ENCODE measurements around the gene IQCK. TPM values are rescaled to one million over a fixed set of nuclear protein-coding genes. Genes with fewer than 3 reads are reported as not detected.

IQCK gene
- total and polyA plus RNA-seq, 2 donors (not counting 3 experiments of a cell fraction or from before 2014, with no cell fraction given), result 17.2 to 18.1 TPM

DNA sequence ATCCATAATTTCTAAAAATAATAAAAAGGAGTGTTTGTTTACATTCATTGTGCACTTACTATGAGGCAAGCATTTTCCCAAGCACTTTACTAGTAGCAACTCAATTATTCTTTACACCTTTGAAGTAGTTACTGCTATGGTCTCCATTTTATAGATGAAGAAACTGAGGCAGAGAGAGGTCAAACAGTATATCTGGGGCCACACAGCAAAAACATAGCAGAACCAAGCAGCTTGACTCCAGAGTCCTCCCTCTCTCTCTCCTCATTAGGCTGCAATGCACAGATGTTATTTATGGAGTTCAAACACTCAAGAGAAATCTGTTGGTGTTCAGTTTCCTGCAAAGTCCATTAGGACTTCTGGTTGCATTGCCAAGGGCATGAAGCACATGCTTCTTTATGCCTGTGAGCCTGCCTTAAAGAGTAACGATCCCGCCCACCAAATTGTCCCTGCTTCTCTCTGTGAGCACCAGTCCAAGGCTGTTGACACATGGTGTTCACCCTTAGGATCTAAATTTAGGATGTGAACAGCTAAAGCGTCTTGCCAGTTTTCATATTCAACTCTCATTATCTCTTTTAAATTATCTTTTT is 122.5 kb downstream of the IQCK start:
- POLR2A ChIA-PET, result no interaction called here
- DNase-seq (ENCODE audit: low read depth, low spot score) (no peak), FAIRE-seq (no peak)
- no peaks in the 10 kb centered on the region for H3K36me3 ChIP-seq (ENCODE audit: control insufficient read depth in 2 of 2, extremely low read depth in 1 of 2, insufficient read depth in 2 of 2, low read length in 2 of 2)
- dilution Hi-C loops (cut with MboI; ENCODE audit: extremely low pct_ligation_motif_present, low sequenced_read_pairs) (no loop called here), intact Hi-C loops (cut with micrococcal nuclease) (no loop called here)
- H3K9ac ChIP-seq (replicated peaks; ENCODE audit: extremely low read depth, insufficient read depth, low read length), result no peak overlapping the region
- no peaks in the 10 kb centered on the region for H3K9me1 ChIP-seq (replicated peaks; ENCODE audit: control insufficient read depth, extremely low read depth, insufficient read depth, low read length)
- H2AFZ ChIP-seq (ENCODE audit: low read depth, low read length), result no peak overlapping the region
- no peak overlapping the region for H3K27ac ChIP-seq (ENCODE audit: insufficient read depth, low read depth, low read length)
- H3K4me2 ChIP-seq (ENCODE audit: insufficient read depth, low read length), result no peak overlapping the region
- CTCF ChIA-PET, result no interaction called here
- H3K27me3 ChIP-seq (ENCODE audit: control insufficient read depth in 2 of 2, insufficient read depth in 2 of 2, low read length in 2 of 2), result no peaks in the 10 kb centered on the region
- H3K9me3 ChIP-seq (replicated peaks; ENCODE audit: control insufficient read depth, insufficient read depth, low read length), result no peaks in the 10 kb centered on the region
- no peaks in the 10 kb centered on the region for H3K79me2 ChIP-seq (ENCODE audit: control insufficient read depth, insufficient read depth, low read length)
- no peaks in the 10 kb centered on the region for H4K20me1 ChIP-seq (replicated peaks; ENCODE audit: control insufficient read depth, extremely low read depth, insufficient read depth, low read length)
- H3K4me3 ChIP-seq (replicated peaks in 1 of 3; ENCODE audit: insufficient read depth in 1 of 3, low read depth in 1 of 3, low read length in 3 of 3), result no peak overlapping the region
- no TSS peak for BruUV-seq (replicated peaks)
- TF ChIP-seq GATA2 (IDR thresholded peaks at IDR 0.05; ENCODE audit: insufficient read depth, insufficient read length, low read depth, low read length), result no peak
- TF ChIP-seq EZH2 (IDR thresholded peaks at IDR 0.05; ENCODE audit: borderline replicate concordance, low read depth, low read length, severe bottlenecking), result no peak
- no peak for TF ChIP-seq POLR2AphosphoS5 (IDR thresholded peaks at IDR 0.05; ENCODE audit: insufficient read depth, low read depth, low read length)
- TF ChIP-seq, protein P1, sequence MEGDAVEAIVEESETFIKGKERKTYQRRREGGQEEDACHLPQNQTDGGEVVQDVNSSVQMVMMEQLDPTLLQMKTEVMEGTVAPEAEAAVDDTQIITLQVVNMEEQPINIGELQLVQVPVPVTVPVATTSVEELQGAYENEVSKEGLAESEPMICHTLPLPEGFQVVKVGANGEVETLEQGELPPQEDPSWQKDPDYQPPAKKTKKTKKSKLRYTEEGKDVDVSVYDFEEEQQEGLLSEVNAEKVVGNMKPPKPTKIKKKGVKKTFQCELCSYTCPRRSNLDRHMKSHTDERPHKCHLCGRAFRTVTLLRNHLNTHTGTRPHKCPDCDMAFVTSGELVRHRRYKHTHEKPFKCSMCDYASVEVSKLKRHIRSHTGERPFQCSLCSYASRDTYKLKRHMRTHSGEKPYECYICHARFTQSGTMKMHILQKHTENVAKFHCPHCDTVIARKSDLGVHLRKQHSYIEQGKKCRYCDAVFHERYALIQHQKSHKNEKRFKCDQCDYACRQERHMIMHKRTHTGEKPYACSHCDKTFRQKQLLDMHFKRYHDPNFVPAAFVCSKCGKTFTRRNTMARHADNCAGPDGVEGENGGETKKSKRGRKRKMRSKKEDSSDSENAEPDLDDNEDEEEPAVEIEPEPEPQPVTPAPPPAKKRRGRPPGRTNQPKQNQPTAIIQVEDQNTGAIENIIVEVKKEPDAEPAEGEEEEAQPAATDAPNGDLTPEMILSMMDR (IDR thresholded peaks at IDR 0.05; ENCODE audit: extremely low read depth in 1 of 2, insufficient read depth in 1 of 2, low read depth in 1 of 2, low read length in 2 of 2), result no peak
- TF ChIP-seq FOS (IDR thresholded peaks at IDR 0.05; ENCODE audit: borderline replicate concordance, insufficient read depth, low read length), result no peak
- TF ChIP-seq POLR2A (IDR thresholded peaks at IDR 0.05; ENCODE audit: low read depth, low read length), result no peak
- TF ChIP-seq JUN (IDR thresholded peaks at IDR 0.05; ENCODE audit: borderline replicate concordance, insufficient read depth, insufficient read length, low read depth), result no peak
- TF ChIP-seq MYC (IDR thresholded peaks at IDR 0.05; ENCODE audit: low read depth, low read length), result no peak
- TF ChIP-seq, protein P2, sequence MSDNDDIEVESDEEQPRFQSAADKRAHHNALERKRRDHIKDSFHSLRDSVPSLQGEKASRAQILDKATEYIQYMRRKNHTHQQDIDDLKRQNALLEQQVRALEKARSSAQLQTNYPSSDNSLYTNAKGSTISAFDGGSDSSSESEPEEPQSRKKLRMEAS (IDR thresholded peaks at IDR 0.05; ENCODE audit: insufficient read depth, insufficient read length), result no peak
- H3K4me1 ChIP-seq (ENCODE audit: control insufficient read depth, extremely low read depth, insufficient read depth, low read length), result peaks cover 3% of the 10 kb centered on the region

All from endothelial cell of umbilical vein (primary cell).